B cell (primary cell): ENCODE data around the gene GNB3.

Source experiments
- EZH2 ChIP-seq: IDR thresholded peaks from 2 replicates; pipeline ENCODE4 v1.6.1; 2012; ENCODE audit warnings: borderline replicate concordance, low read depth, mild to moderate bottlenecking, moderate library complexity, low read length; ENCODE audit not compliant: insufficient read depth, poor library complexity, severe bottlenecking
- TF ChIP-seq, protein P1 (sequence below): fragments of 200-600 bp; IDR thresholded peaks from one replicate; pipeline ENCODE4 v1.8.0; 2022; ENCODE audit warnings: antibody characterized with exemption, mild to moderate bottlenecking

DNA sequence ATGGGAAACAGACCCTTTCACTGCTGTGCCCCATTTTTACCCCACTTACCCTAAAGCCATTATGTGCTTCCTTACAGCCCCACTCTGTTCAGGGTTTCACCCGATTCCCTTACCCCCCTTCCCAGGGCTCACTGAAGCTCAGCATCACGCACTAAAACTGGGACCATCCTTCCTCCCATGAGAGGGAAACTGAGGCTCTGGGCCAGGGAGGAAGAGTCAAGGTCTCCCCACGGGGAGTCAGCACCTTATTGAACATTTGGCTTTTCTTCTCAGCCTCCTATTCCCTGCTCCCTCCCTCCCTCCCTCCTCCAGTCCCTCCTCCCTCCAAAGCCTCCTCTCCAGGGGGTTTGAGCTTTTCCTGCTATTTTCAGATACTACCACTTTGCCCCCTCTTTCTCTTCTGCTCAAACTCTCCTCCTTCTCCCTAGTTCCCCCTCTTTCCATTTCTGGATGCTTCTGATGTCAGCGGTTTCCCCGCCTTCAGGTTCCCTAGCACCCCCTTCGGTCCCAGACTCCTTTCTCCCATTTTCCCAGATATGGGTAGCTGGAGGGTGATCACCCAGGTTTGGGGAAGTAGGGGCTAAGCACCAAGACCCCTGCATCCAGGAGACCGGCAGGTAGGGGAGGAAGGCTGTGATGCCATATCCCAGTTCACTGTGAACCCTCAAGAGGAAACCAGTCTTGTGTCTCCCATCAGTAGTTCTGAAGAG lies 18.1 kb upstream of the GNB3 start:
- TF ChIP-seq, protein P1, sequence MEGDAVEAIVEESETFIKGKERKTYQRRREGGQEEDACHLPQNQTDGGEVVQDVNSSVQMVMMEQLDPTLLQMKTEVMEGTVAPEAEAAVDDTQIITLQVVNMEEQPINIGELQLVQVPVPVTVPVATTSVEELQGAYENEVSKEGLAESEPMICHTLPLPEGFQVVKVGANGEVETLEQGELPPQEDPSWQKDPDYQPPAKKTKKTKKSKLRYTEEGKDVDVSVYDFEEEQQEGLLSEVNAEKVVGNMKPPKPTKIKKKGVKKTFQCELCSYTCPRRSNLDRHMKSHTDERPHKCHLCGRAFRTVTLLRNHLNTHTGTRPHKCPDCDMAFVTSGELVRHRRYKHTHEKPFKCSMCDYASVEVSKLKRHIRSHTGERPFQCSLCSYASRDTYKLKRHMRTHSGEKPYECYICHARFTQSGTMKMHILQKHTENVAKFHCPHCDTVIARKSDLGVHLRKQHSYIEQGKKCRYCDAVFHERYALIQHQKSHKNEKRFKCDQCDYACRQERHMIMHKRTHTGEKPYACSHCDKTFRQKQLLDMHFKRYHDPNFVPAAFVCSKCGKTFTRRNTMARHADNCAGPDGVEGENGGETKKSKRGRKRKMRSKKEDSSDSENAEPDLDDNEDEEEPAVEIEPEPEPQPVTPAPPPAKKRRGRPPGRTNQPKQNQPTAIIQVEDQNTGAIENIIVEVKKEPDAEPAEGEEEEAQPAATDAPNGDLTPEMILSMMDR: no peak
- no peak for TF ChIP-seq EZH2
